Smooth muscle cell (in vitro differentiated cells): Measurements from ENCODE around the gene GTF2A1L. TPM values are rescaled to one million over a fixed set of nuclear protein-coding genes. Genes with fewer than 3 reads are reported as not detected.

ENCODE experiments used
- DNase-seq: peaks from one replicate; lab custom pipeline; 2025; ENCODE audit not compliant: unreplicated experiment; lab: John Stamatoyannopoulos, UW
- H2AFZ ChIP-seq: fragments of 200-600 bp; sonication (generic); 2 replicates; pipeline ENCODE4 v1.6.0; 2016; ENCODE audit warnings: antibody characterized with exemption, low read depth, mild to moderate bottlenecking
- H3F3A ChIP-seq: fragments of 200-600 bp; sonication (generic); 2 replicates; pipeline ENCODE4 v1.6.0; 2017; ENCODE audit warnings: antibody characterized with exemption, low read depth
- H3K27ac ChIP-seq: fragments of 200-600 bp; sonication (generic); 2 replicates; pipeline ENCODE4 v1.5.1; 2016; ENCODE audit warnings: low read depth, mild to moderate bottlenecking
- H3K27me3 ChIP-seq: fragments of 200-600 bp; sonication (generic); 2 replicates; pipeline ENCODE4 v1.6.1; 2016; ENCODE audit warnings: low read depth, mild to moderate bottlenecking
- H3K36me3 ChIP-seq: fragments of 200-600 bp; sonication (generic); 2 replicates; pipeline ENCODE4 v1.5.1; 2016; ENCODE audit warnings: low read depth
- H3K4me1 ChIP-seq: fragments of 200-600 bp; sonication (generic); 2 replicates; pipeline ENCODE4 v1.5.1; 2016; ENCODE audit warnings: low read depth
- H3K4me2 ChIP-seq: fragments of 200-600 bp; sonication (generic); 2 replicates; pipeline ENCODE4 v1.6.0; 2016; ENCODE audit warnings: mild to moderate bottlenecking
- H3K4me3 ChIP-seq: fragments of 200-600 bp; sonication (generic); 2 replicates; pipeline ENCODE4 v1.5.1; 2016; ENCODE audit warnings: mild to moderate bottlenecking
- H3K79me2 ChIP-seq: fragments of 200-600 bp; sonication (generic); 2 replicates; pipeline ENCODE4 v1.6.0; 2016; ENCODE audit warnings: low read depth, mild to moderate bottlenecking
- H3K9ac ChIP-seq: fragments of 200-600 bp; sonication (generic); 2 replicates; pipeline ENCODE4 v1.6.0; 2016; ENCODE audit warnings: low read depth
- H3K9me3 ChIP-seq: fragments of 200-600 bp; sonication (generic); replicated peaks from 2 replicates; pipeline ENCODE4 v1.5.1; 2016; ENCODE audit warnings: low read depth
- H4K20me1 ChIP-seq: fragments of 200-600 bp; sonication (generic); 2 replicates; pipeline ENCODE4 v1.6.0; 2016; ENCODE audit warnings: low read depth
- WGBS: methylation state at CpG from one replicate; pipeline ENCODE4 v1.1.7; 2016; ENCODE audit warnings: low lambda C conversion rate; 5-methylcytosine and 5-hydroxymethylcytosine counted together
- polyA plus RNA-seq: library from polyadenylated mRNA; unstranded; fragments of >200 nt; fragmentation: Nextera tagmentation; extraction: Ambion mirVana; gene quantifications from 2 replicates; pipeline ENCODE4 v1.2.1, GENCODE V29; 2016
- total RNA-seq: library from RNA; depleted of rRNA; stranded (reverse); fragments of >200 nt; gene quantifications from 2 replicates; pipeline ENCODE4 v1.2.3, GENCODE V29; 2014
- TF ChIP-seq, protein P1 (sequence below): fragments of 200-600 bp; sonication (generic); IDR thresholded peaks from 2 replicates; pipeline ENCODE4 v1.5.1; 2017; ENCODE audit warnings: borderline replicate concordance, mild to moderate bottlenecking, antibody characterized with exemption; ENCODE audit not compliant: insufficient read depth, poor library complexity, severe bottlenecking

GTF2A1L gene
- total and polyA plus RNA-seq, 2 experiments from 2014 or later = 3.0 to 12.6 TPM

GRCh38 chr2:48719480-48720177, 102.0 kb downstream of the GTF2A1L start:
- Histone ChIP-seq H3K36me3 (no peaks in the 10 kb centered on the region), H3K9ac (no peak overlapping the region), H3K4me1 (peaks cover 41% of the 10 kb centered on the region), H4K20me1 (no peaks in the 10 kb centered on the region), H3K27ac (no peak overlapping the region), H3K4me3 (no peak overlapping the region), H3K4me2 (no peak overlapping the region), H3K27me3 (no peaks in the 10 kb centered on the region), H3F3A (no peaks in the 10 kb centered on the region), H2AFZ (no peak overlapping the region), H3K79me2 (no peaks in the 10 kb centered on the region), H3K9me3 (no peaks in the 10 kb centered on the region)
- no peak for DNase-seq
- 62% methylated on average over 3 of the region's 3 CpGs for WGBS
- TF ChIP-seq, protein P1, sequence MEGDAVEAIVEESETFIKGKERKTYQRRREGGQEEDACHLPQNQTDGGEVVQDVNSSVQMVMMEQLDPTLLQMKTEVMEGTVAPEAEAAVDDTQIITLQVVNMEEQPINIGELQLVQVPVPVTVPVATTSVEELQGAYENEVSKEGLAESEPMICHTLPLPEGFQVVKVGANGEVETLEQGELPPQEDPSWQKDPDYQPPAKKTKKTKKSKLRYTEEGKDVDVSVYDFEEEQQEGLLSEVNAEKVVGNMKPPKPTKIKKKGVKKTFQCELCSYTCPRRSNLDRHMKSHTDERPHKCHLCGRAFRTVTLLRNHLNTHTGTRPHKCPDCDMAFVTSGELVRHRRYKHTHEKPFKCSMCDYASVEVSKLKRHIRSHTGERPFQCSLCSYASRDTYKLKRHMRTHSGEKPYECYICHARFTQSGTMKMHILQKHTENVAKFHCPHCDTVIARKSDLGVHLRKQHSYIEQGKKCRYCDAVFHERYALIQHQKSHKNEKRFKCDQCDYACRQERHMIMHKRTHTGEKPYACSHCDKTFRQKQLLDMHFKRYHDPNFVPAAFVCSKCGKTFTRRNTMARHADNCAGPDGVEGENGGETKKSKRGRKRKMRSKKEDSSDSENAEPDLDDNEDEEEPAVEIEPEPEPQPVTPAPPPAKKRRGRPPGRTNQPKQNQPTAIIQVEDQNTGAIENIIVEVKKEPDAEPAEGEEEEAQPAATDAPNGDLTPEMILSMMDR = no peak

DNA sequence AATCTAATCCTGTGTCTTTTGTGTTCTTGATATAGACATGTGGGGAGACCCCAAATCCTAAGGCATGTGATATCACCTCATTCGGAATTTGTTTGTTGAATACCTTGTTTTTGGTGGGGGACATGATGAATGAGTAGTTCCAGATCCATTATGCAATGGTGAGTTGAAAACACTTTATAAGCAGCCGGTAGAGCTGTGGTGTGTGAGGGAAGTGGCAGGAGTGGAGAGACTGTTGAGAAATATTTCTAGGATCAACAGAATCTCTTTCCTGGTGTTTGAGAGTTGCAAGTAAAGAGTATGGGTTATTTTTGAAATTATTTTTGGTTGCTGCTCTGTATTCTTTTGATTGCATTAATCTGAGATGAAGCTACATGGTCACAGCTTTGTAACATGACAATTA, 103.5 kb downstream of the GTF2A1L start:
- H3K4me1 ChIP-seq = peaks cover 26% of the 10 kb centered on the region
- H4K20me1 ChIP-seq = no peaks in the 10 kb centered on the region
- no peak overlapping the region for H3K4me2 ChIP-seq
- no peak for DNase-seq
- H3K4me3 ChIP-seq = no peak overlapping the region
- no peaks in the 10 kb centered on the region for H3K9me3 ChIP-seq
- no peaks in the 10 kb centered on the region for H3K79me2 ChIP-seq
- H3K9ac ChIP-seq = no peak overlapping the region
- no peak overlapping the region for H2AFZ ChIP-seq
- no peaks in the 10 kb centered on the region for H3F3A ChIP-seq
- H3K27me3 ChIP-seq = no peaks in the 10 kb centered on the region
- WGBS = 81% methylated on average over 2 of the region's 2 CpGs
- H3K36me3 ChIP-seq = no peaks in the 10 kb centered on the region
- H3K27ac ChIP-seq = no peak overlapping the region
- TF ChIP-seq, protein P1 = no peak

- H3K9me3 ChIP-seq = no peaks in the 10 kb centered on the region
- DNase-seq = no peak
- no peaks in the 10 kb centered on the region for H4K20me1 ChIP-seq
- TF ChIP-seq, protein P1 = no peak
- 100% methylated on average over 1 of the region's 1 CpG for WGBS
- peaks cover 26% of the 10 kb centered on the region for H3K4me1 ChIP-seq
- H3K9ac ChIP-seq = no peak overlapping the region
- H3K4me2 ChIP-seq = peak overlapping the region; percentile 29
- peak overlapping the region; percentile 61 for H3K27ac ChIP-seq
- H3K27me3 ChIP-seq = no peaks in the 10 kb centered on the region
- H2AFZ ChIP-seq = no peak overlapping the region
- no peaks in the 10 kb centered on the region for H3F3A ChIP-seq
- H3K36me3 ChIP-seq = no peaks in the 10 kb centered on the region
- no peaks in the 10 kb centered on the region for H3K79me2 ChIP-seq
- H3K4me3 ChIP-seq = no peak overlapping the region
These were observed 104.7 kb downstream of the GTF2A1L start for GRCh38 chr2:48722391-48722790.

- DNase-seq = no peak
- Histone ChIP-seq H3K36me3 (no peaks in the 10 kb centered on the region), H3K4me2 (peak overlapping the region; percentile 29), H2AFZ (no peak overlapping the region), H3K4me1 (peaks cover 19% of the 10 kb centered on the region), H3K4me3 (no peak overlapping the region), H4K20me1 (no peaks in the 10 kb centered on the region), H3K9ac (no peak overlapping the region), H3F3A (no peaks in the 10 kb centered on the region), H3K27me3 (no peaks in the 10 kb centered on the region), H3K9me3 (no peaks in the 10 kb centered on the region), H3K79me2 (no peaks in the 10 kb centered on the region), H3K27ac (peak overlapping the region; percentile 61)
- TF ChIP-seq, protein P1 = no peak
These were observed 105.5 kb downstream of the GTF2A1L start for GRCh38 chr2:48723129-48723528.
